NCI-H1930 (cell line): ENCODE results near the gene PRR33.
"Not testable (repeated sequence)": the region's sequence is repeated elsewhere in the genome, so short reads cannot be mapped to it uniquely, and the experiment has no call there.

Experiments used
- DNase-seq, 2 experiments: peaks; one replicate each; lab custom pipeline; 2025; lab: John Stamatoyannopoulos, UW

The PRR33 gene

DNA sequence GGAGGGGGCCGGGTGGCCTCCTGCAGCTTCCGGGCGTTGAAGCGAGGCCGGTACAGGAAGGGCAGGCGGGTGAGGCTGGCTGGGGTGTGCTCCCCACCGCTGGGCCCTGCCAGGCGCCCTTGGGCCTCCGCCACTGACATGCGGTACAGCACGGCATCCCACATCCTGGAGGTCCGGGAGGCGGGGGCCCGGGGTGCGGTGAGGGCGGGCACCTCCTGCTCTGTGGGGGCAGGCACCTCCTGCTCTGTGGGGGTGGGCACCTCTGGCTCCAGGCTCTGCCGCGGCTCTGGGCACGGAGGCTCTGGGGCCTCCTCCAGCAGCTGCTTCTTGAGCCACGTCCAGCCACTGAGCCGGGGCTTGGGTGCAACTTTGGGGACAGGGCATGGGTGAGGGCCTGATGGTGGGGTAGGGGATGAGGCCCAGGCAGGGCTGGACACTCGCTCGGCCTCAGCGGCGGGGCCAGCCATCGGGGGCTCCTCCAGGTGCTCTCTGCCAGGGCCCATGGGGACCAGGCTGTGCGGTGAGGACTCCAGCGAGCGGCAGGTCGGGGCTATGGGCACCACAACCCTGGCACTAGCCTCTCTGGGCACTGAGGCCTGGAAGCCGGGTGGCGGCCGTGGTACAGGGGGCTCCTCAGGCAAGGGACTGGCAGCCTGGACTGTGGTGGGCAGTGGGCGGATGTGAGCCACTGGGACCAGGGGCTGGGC is 2.3 kb downstream of the PRR33 start:
- DNase-seq, result no peak

- DNase-seq, result no peak
These were observed 2.9 kb downstream of the PRR33 start for GRCh38 chr11:1888811-1889210.

- no peak for DNase-seq
These were observed 3.3 kb downstream of the PRR33 start for GRCh38 chr11:1888347-1888753.

GRCh38 chr11:1887451-1888346 is 4.0 kb downstream of the PRR33 start:
- no peak for DNase-seq

GRCh38 chr11:1886551-1886950 is 5.1 kb downstream of the PRR33 start:
- not testable (repeated sequence) for DNase-seq

DNA sequence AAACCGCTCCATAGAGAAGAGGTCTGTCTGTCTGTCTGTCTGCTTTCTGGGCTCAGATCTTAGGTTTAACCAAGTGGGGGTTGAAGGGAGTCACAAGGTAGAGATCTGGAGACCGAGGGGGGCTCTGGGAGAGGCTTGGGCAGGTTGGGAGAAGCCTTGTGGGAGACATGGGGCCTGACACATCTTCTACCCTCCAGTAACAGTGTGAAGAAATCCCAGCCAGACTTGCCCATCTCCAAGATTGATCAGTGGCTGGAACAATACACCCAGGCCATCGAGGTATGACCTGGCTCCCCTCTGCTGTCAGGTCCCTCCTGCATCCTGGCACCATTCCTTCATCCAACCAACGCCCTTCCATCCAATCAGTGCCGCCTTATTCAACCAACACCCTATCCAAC is 7.4 kb downstream of the PRR33 start:
- DNase-seq, result no peak

DNA sequence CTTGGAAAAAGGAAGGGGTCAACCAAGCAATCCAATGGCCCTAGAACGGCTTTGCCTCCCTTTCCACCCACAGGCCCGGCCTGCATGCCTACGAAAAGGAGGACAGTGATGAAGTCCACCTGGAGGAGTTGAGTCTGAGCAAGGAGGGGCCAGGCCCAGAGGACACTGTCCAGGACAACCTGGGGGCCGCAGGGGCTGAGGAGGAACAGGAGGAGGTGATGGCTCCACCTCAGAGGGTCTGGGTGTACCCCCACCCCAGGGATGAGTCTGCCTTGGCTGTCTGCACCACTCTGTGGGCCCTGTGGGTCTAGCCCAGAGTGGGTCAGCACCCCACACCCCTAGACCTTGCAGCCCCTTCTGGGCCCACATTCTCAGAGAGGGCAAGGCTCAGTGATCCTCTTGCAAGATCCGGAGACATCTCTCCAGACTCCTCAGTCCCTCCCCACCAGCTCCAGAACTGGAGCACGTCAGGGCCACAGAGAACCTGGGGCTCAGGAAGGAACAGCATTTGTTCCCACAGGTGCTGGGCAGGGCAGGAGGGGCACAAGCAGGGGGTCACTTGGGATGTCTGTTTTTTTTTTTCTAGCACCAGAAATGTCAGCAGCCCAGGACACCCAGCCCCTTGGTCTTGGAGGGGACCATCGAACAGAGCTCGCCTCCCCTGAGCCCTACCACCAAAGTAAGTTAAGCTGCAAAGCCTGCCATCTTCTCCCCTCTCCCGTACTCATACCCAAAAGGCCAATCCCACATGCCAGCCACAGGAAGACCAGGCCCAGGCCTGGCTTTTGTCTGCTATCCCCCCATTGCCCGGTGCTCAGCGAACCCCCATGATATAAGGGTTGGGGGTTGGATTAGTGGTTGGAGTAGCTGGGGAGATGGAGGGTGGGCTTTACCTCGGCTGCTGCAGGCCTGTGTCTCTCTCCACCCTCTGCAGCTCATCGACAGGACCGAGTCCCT is 8.1 kb downstream of the PRR33 start:
- no peak for DNase-seq

DNA sequence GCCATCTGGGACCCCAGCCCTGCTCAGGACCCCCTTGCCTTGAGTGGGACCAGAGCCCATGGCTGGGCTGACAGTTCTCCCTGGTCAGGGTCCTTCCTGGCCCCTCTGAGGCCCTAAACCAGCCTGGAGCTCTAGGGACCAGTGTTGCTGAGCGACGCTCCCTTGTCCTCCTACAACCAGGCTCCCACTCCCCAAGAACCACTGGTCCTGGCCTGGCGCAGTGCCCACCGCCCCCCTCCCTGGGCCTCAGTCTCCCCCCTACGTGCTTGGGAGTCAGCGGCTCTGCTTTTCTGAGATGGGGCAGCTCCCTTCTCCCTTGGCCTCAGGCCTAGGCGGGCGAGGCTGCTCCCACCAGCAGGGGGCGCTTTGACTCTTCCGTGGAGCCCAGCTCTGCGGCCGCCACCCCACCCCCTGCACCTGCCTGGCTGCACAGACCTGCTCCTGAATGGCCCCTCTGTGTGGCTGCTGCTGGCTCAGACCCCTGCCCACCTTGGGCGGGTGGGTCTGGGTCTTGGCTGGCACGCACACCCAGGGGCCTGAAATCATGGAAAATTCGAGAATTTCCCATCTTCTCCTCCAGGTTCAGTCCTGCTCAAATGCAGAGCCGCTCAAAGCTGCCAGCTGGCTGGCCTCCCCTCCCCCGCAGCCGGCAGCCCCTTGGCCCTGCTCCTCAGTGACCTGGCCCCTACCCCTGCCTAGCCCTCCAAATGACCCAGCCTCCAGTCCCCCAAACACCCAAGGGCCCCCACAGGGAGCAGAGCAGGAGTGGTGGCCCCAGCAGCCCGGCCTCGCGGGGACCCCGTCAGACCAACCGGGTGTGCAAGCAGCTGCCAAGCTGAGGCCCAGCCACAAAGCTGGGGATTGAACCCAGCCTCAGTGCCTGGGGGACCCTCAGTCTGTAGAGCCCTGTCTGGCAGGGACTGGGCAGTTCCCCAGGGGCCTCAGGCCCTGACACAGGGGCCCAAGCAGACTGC is 9.1 kb downstream of the PRR33 start:
- peak; percentile 30 to 78 for DNase-seq

DNA sequence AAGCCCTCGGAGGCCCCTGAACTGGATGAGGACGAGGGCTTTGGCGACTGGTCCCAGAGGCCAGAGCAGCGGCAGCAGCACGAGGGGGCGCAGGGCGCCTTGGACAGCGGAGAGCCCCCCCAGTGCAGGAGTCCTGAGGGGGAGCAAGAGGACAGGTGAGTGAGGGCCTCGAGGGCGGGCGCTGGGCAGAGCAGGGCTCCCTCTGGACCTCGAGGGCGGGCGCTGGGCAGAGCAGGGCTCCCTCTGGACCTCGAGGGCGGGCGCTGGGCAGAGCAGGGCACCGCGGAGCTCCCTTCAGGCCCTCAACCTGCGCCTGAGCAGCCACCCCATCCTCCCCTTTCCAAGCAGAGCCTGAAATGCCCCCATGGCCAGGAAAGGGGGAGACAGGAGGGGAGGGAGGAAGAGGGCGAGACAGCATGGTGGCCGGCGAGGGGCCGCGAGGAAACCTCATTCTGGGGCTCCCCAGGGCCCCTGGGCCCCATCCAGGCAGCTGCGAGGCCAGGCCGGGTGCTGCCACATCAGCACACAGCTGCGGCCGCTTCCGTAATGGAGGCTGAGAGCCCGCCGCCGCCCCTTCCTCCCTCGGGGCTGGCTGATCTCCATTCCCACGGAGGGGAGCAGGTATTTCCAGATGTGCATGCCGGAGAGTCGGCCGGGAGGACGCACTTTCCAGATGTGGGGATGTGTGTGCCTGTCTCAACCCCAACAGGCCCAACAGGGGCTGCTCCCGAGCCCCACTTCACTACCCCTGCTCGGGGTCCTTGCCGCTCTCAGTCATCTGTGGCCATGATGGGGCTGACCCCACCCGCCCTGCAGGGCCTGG is 10.0 kb downstream of the PRR33 start:
- no peak for DNase-seq

DNA sequence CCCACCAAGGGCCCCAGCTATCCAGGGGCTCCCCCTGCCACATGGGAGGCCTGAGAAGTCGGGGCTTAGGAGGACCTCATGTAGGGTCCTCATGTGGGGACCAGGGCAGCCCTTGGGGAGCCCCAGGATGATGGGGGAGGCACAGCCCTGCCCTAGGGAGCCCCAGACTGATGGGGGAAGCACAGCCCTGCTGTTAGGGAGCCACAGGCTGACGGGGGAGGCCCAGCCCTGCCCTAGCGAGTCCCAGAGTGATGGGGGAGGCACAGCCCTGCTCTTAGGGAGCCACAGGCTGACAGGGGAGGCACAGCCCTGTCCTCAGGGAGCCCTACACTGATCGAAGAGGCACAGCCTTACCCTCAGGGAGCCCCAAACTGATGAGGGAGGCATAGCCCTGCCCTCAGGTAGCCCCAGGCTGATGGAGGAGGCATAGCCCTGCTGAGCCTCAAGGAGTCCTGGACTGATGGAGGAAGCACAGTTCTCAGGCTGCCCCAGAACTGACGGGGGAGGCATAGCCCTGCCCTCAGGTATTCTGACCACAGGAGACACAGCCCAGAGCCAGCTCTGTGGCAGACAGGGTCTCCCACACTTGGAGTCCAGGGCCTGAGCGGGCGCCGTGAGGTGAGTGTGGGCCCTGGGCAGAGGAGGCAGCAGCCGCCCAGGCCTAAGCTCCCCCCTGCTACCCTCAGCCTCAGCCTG is 10.8 kb downstream of the PRR33 start:
- no peak for DNase-seq

GRCh38 chr11:1879941-1880720 is 11.6 kb downstream of the PRR33 start:
- DNase-seq, result no peak

DNA sequence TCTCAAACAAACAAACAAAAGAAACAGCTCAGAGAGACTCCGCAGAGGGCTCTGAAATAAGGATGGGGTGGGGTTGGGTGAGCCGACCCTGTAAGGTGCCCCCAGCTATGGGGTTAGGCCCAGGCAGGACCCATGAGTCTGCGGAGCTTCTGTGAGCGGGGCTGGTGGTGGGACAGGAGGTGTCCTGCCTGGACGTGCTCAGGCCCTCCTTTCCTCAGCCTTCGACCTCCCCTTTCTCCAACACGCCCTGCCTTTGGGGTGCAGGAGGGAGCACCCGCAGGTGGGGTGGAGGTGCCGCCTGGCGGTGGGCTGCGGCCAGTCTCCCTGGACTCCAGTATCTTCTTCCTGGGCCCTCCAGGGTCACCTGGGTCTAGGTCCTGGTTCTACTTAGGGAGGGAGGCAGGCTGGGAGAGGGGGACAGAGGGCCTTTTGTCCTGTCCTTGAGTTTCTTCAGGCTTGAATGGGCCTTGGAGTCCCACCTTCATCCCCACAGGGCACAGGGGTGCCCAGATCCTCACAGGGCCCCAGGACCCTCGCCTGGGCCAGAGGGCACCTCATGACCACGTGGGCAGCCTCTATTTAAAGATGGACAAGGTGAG is 12.3 kb downstream of the PRR33 start:
- no peak for DNase-seq

GRCh38 chr11:1878137-1879031 is 13.3 kb downstream of the PRR33 start:
- no peak for DNase-seq

DNA sequence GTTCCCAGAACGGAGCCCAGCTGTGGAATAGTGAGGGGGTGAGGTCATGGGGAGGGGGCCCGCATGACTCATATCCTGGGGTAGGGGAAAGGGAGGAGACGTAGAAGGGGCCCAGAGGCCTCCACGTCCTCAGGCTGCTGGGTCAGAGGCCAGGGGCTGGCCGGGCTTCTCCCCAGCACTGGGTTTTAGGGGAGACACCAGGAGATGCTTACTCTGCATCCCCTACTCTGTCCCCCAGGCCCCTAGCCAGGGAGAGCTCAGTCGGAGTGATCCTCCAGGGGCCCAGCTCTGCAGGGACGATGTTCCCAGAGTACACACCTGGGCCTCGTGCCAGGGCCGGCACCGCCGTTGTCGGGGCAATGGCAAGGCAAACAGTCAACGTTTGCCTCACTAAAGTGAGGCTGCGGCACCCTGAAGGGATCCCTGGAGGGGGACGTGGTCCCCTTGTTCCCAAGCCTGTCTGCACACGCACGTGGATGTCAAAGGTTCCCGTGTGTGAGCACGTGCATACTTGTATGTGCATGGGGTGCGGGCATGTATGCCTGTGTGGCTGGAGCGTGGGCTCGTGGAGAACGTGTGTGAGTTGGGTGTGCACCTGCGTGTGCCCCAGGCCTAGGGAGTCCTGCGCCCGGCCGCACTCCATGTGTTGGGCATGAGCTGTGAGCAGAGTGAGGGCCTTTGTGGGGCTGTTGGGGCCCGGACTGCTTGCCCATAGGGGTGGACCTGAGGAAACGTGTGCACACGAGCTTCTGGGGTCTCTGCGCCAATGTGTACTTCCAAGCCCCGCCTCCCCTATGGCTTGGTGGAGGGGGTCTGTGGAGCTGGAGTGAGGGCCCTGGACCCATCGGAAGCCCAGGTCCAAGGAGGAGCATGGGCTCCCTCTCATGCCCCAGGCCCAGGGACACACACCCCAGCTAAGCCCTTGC is 14.2 kb downstream of the PRR33 start:
- DNase-seq, result no peak

- DNase-seq, result no peak
These were observed 15.2 kb downstream of the PRR33 start for GRCh38 chr11:1876361-1877063.
